Neural crest cell (in vitro differentiated cells): ENCODE measurements around the gene TXLNG. TPM values are rescaled to one million over a fixed set of nuclear protein-coding genes. Genes with fewer than 3 reads are reported as not detected.
A peak's percentile ranks its signal among the peaks of the same experiment; 100 is the strongest.
"Not testable (repeated sequence)": the region's sequence is repeated elsewhere in the genome, so short reads cannot be mapped to it uniquely, and the experiment has no call there.

Source experiments
- DNase-seq: peaks from one replicate; pipeline ENCODE4 v3.0.0; 2021; ENCODE audit warnings: low read depth, mixed read lengths, low spot score
- H3K27ac Mint-ChIP-seq: one replicate; pipeline ENCODE4 v1.8.0; 2021; ENCODE audit warnings: mild to moderate bottlenecking, mixed read lengths; ENCODE audit not compliant: unreplicated experiment
- H3K27me3 Mint-ChIP-seq: 2 replicates; pipeline ENCODE4 v1.8.0; 2021; ENCODE audit warnings: low read depth, mild to moderate bottlenecking, mixed read lengths
- H3K36me3 Mint-ChIP-seq: 2 replicates; pipeline ENCODE4 v1.8.0; 2021; ENCODE audit warnings: low read depth, mild to moderate bottlenecking, mixed read lengths
- H3K4me1 Mint-ChIP-seq: 2 replicates; pipeline ENCODE4 v1.8.0; 2021; ENCODE audit warnings: mixed read lengths
- H3K4me3 Mint-ChIP-seq: one replicate; pipeline ENCODE4 v1.8.0; 2021; ENCODE audit warnings: mild to moderate bottlenecking, mixed read lengths
- H3K9me3 Mint-ChIP-seq: 2 replicates; pipeline ENCODE4 v1.8.0; 2021; ENCODE audit warnings: mixed read lengths
- total RNA-seq: library from RNA; stranded (reverse); gene quantifications from 2 replicates; pipeline ENCODE4 v1.2.1, GENCODE V29; 2021
- TF ChIP-seq, protein P1 (sequence below): fragments of 200-600 bp; sonication (generic); conservative IDR thresholded peaks from 2 replicates; pipeline ENCODE4 v1.5.0; 2021; ENCODE audit warnings: antibody characterized with exemption, mild to moderate bottlenecking

TXLNG gene
- total RNA-seq, 1 donor from 2014 or later: 25.6 TPM

DNA sequence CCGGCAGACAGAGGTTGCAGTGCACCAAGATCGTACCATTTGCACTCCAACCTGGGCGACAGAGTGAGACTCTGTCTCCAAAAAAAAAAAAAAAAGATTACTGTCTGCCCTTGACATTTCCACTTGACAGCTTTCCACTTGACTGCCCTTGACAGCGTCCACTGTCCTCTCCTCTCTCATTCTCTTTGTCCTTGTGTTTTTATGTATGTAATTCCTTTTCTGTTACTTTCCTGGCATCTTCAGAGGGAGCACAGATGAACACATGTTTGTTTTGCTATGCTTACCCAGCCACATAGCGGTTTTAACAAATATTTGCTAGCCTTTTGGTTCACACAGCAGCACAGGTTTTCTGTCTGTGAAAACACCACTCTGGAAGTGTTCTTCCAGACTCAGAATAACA lies 40.6 kb upstream of the TXLNG start:
- H3K4me3 Mint-ChIP-seq: no peak overlapping the region
- no peaks in the 10 kb centered on the region for H3K9me3 Mint-ChIP-seq
- no peaks in the 10 kb centered on the region for H3K4me1 Mint-ChIP-seq
- peaks cover 22% of the 10 kb centered on the region for H3K36me3 Mint-ChIP-seq
- TF ChIP-seq, protein P1, sequence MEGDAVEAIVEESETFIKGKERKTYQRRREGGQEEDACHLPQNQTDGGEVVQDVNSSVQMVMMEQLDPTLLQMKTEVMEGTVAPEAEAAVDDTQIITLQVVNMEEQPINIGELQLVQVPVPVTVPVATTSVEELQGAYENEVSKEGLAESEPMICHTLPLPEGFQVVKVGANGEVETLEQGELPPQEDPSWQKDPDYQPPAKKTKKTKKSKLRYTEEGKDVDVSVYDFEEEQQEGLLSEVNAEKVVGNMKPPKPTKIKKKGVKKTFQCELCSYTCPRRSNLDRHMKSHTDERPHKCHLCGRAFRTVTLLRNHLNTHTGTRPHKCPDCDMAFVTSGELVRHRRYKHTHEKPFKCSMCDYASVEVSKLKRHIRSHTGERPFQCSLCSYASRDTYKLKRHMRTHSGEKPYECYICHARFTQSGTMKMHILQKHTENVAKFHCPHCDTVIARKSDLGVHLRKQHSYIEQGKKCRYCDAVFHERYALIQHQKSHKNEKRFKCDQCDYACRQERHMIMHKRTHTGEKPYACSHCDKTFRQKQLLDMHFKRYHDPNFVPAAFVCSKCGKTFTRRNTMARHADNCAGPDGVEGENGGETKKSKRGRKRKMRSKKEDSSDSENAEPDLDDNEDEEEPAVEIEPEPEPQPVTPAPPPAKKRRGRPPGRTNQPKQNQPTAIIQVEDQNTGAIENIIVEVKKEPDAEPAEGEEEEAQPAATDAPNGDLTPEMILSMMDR: no peak
- no peaks in the 10 kb centered on the region for H3K27me3 Mint-ChIP-seq
- peak overlapping the region; percentile 16 for H3K27ac Mint-ChIP-seq
- DNase-seq: no peak

DNA sequence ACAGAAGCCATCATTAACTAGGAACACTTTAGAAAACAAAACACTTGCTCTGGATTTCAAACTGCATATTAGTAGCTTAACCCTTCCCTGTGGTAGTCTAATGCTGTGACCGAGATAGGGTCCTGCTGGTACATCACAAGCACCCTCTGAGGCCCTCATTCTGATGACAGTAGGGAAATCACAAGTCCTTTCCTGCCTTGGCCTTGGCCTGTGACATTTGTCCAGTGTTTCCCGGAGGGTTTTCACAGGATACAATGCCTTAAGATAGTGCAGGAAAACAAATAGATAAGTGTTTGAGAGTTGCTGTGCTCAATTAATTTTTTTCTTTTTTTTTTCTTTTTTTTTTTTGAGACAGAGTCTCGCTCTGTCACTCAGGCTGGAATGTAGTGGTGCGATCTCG lies 37.8 kb upstream of the TXLNG start:
- H3K27me3 Mint-ChIP-seq: no peaks in the 10 kb centered on the region
- H3K4me3 Mint-ChIP-seq: no peak overlapping the region
- no peaks in the 10 kb centered on the region for H3K4me1 Mint-ChIP-seq
- no peaks in the 10 kb centered on the region for H3K9me3 Mint-ChIP-seq
- H3K27ac Mint-ChIP-seq: no peak overlapping the region
- peaks cover 20% of the 10 kb centered on the region for H3K36me3 Mint-ChIP-seq
- no peak for DNase-seq
- TF ChIP-seq, protein P1: no peak

DNA sequence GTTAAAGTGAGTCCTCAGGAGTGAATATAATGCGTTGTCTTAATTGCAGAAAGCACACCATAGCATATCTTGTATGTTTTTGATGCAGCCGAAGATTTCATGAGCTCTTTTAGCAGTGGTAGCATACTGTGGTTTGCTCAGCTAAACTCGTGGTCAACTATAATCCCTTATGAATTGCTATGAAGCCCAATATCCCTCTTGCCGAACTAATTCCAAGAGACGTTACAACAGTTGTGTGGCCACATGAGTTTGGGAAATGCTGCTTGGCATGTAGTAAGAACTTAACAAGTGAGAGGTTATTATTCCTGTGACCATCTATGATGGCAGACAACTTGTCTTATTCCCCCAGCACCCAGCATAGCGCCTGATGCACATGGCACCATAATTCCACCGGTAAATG lies 36.1 kb upstream of the TXLNG start:
- TF ChIP-seq, protein P1: no peak
- Mint-ChIP-seq H3K27ac (no peak overlapping the region), H3K4me3 (no peak overlapping the region), H3K9me3 (no peaks in the 10 kb centered on the region), H3K36me3 (peaks cover 16% of the 10 kb centered on the region), H3K4me1 (peaks cover 3% of the 10 kb centered on the region), H3K27me3 (no peaks in the 10 kb centered on the region)
- DNase-seq: no peak

DNA sequence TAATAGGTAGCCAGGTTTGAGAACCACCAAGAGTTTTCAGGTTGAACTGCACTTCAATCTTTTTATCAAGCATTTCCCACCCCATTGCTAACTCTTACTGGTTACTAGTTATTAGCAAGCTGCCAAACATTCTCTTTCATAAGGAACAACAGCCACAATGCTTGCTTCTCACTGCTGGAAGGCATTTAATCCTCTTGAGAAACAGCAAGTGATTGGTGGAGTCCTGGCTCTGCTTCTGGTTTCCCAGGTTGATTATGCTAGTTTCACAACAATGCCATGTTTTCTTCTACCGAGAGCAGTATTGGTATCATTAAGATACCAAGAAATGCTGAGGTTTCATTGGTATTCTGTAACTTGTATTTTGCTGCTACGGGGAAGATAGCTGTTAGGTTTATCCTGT lies 32.2 kb upstream of the TXLNG start:
- H3K27me3 Mint-ChIP-seq: no peaks in the 10 kb centered on the region
- DNase-seq: no peak
- no peak overlapping the region for H3K4me3 Mint-ChIP-seq
- TF ChIP-seq, protein P1: no peak
- H3K36me3 Mint-ChIP-seq: peaks cover 21% of the 10 kb centered on the region
- no peak overlapping the region for H3K27ac Mint-ChIP-seq
- no peaks in the 10 kb centered on the region for H3K9me3 Mint-ChIP-seq
- peaks cover 3% of the 10 kb centered on the region for H3K4me1 Mint-ChIP-seq

DNA sequence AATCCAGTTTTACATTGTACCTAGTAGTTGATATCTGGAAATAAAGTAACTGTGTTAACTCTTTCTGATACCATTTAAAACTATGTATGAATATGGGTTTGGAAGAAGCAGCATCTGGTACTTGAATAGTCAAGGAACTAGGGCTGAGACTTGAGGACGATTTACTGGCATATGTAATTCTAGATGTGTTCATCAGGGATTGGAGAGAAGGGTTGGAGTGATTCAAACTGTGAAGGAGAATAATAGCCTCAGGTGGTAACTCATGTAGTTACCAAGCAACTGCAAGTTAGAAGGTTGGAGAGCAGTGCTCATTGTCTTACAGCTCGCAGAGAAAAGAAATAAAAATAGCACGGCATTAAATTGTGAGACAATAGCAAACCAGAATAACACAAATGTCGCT lies 29.5 kb upstream of the TXLNG start:
- Mint-ChIP-seq H3K27ac (no peak overlapping the region), H3K36me3 (peaks cover 21% of the 10 kb centered on the region), H3K27me3 (no peaks in the 10 kb centered on the region), H3K4me3 (no peak overlapping the region), H3K9me3 (no peaks in the 10 kb centered on the region), H3K4me1 (peaks cover 3% of the 10 kb centered on the region)
- TF ChIP-seq, protein P1: no peak
- no peak for DNase-seq

DNA sequence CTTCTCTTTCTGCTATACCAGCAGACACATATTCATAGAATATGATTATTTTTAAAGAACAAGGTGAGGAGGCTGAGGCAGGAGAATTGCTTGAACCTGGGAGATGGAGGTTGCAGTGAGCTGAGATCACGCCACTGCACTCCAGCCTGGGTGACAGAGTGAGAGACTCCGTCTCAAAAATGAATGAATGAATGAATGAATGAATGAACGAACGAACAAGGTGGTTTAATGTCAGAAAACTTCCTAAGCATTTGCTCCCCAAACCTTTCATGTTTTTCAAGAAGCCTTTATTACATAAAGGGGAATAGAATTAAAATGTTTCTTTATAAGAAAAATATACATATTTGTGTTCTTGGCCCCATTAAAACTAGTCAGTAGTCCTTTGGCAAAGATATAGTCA lies 24.8 kb upstream of the TXLNG start:
- not testable (repeated sequence) for H3K4me1 Mint-ChIP-seq, H3K4me3 Mint-ChIP-seq, H3K27ac Mint-ChIP-seq, H3K9me3 Mint-ChIP-seq, DNase-seq, H3K27me3 Mint-ChIP-seq
- peaks cover 11% of the 10 kb centered on the region for H3K36me3 Mint-ChIP-seq
